ENCODE data around the gene WWOX. TPM values are rescaled to one million over a fixed set of nuclear protein-coding genes. Genes with fewer than 3 reads are reported as not detected.

WWOX gene
- total RNA-seq, 1 experiment from 2014 or later = 15.6 TPM

GRCh38 chr16:78639775-78640174 lies 540.3 kb downstream of the WWOX start:
- Histone ChIP-seq H2BK5ac (ENCODE audit: insufficient read length, low read length) (no peak overlapping the region), H2AFZ (ENCODE audit: low read length) (no peak overlapping the region), H2BK15ac (ENCODE audit: low read depth, low read length) (no peak overlapping the region), H3K18ac (ENCODE audit: insufficient read length, low read depth, low read length) (no peak overlapping the region), H4K5ac (ENCODE audit: insufficient read length, low read depth, low read length) (no peak overlapping the region), H3K79me2 (ENCODE audit: insufficient read depth, low read length) (no peaks in the 10 kb centered on the region), H2AK5ac (ENCODE audit: insufficient read length, low read length) (no peak overlapping the region), H3K4me2 (ENCODE audit: insufficient read depth, insufficient read length, low read length) (no peak overlapping the region), H3K9ac (ENCODE audit: extremely low read depth, insufficient read length, low read length) (no peak overlapping the region), H3K23ac (ENCODE audit: insufficient read length, low read depth, low read length) (no peak overlapping the region), H4K20me1 (ENCODE audit: control insufficient read depth, insufficient read depth, insufficient read length) (no peaks in the 10 kb centered on the region), H3T11ph (ENCODE audit: low read length) (no peak overlapping the region), H3K56ac (ENCODE audit: insufficient read length, low read depth, low read length) (no peak overlapping the region), H2BK120ac (ENCODE audit: low read depth, low read length, poor library complexity, severe bottlenecking) (no peak overlapping the region), H3K14ac (ENCODE audit: insufficient read depth, low read length) (no peak overlapping the region), H2BK12ac (ENCODE audit: insufficient read length, low read depth, low read length) (no peak overlapping the region), H3K27ac (ENCODE audit: insufficient read length, low read depth, low read length) (no peak overlapping the region), H3K79me1 (ENCODE audit: insufficient read depth, low read depth, low read length, poor library complexity, severe bottlenecking) (no peaks in the 10 kb centered on the region), H3K23me2 (ENCODE audit: insufficient read length, low read depth, low read length, poor library complexity, severe bottlenecking) (no peaks in the 10 kb centered on the region), H3K4me1 (ENCODE audit: insufficient read depth, low read length) (no peaks in the 10 kb centered on the region), H4K91ac (ENCODE audit: insufficient read length, low read depth, low read length) (no peak overlapping the region), H3K4ac (ENCODE audit: low read depth, low read length) (no peak overlapping the region), H2BK20ac (ENCODE audit: low read depth, low read length, poor library complexity, severe bottlenecking) (no peak overlapping the region), H3K27me3 (ENCODE audit: insufficient read depth, low read length) (no peaks in the 10 kb centered on the region), H3K9me3 (ENCODE audit: control insufficient read depth, low read depth, low read length) (no peaks in the 10 kb centered on the region), H4K8ac (replicated peaks; ENCODE audit: insufficient read length, low read depth, low read length) (no peak overlapping the region)
- WGBS (ENCODE audit: extremely low coverage, insufficient read length, low lambda C conversion rate) = no CpG with 5 or more reads among the region's 3 CpGs
- H3K27ac Mint-ChIP-seq = 0 out of 7 replicates have a peak overlapping the region, but pooled peaks of 1 of the 3 experiments have one; percentile 72
- H3K4me3 Mint-ChIP-seq = no peak overlapping the region
- peaks cover 16 to 35% of the 10 kb centered on the region in 2 experiments for H3K4me1 Mint-ChIP-seq
- TF ChIP-seq, protein P1, sequence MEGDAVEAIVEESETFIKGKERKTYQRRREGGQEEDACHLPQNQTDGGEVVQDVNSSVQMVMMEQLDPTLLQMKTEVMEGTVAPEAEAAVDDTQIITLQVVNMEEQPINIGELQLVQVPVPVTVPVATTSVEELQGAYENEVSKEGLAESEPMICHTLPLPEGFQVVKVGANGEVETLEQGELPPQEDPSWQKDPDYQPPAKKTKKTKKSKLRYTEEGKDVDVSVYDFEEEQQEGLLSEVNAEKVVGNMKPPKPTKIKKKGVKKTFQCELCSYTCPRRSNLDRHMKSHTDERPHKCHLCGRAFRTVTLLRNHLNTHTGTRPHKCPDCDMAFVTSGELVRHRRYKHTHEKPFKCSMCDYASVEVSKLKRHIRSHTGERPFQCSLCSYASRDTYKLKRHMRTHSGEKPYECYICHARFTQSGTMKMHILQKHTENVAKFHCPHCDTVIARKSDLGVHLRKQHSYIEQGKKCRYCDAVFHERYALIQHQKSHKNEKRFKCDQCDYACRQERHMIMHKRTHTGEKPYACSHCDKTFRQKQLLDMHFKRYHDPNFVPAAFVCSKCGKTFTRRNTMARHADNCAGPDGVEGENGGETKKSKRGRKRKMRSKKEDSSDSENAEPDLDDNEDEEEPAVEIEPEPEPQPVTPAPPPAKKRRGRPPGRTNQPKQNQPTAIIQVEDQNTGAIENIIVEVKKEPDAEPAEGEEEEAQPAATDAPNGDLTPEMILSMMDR (conservative IDR thresholded peaks at IDR 0.05) = no peak
- no peaks in the 10 kb centered on the region for H3K27me3 Mint-ChIP-seq (ENCODE audit: low read depth)
- DNase-seq = no peak
- H3K36me3 Mint-ChIP-seq (ENCODE audit: insufficient read depth in 1 of 3, low read depth in 3 of 3) = no peaks in the 10 kb centered on the region; a peak in 1 of 7 replicates
- no peaks in the 10 kb centered on the region; a peak in 1 of 5 replicates for H3K9me3 Mint-ChIP-seq
